HepG2 (cell line): ENCODE measurements around the gene UVSSA. TPM values are rescaled to one million over a fixed set of nuclear protein-coding genes. Genes with fewer than 3 reads are reported as not detected.

Experiments used
- CC2D1A ChIP-seq: sonication (generic); formaldehyde crosslinking; IDR thresholded peaks from 2 replicates; pipeline ENCODE4 v1.8.1; 2023; ENCODE audit warnings: mild to moderate bottlenecking, missing genetic modification reagents
- CHCHD3 ChIP-seq: sonication (generic); formaldehyde crosslinking; IDR thresholded peaks from 2 replicates; pipeline ENCODE4 v1.8.0; 2022; ENCODE audit warnings: mild to moderate bottlenecking, missing genetic modification reagents, moderate library complexity
- FOXA1 ChIP-seq, 2 experiments: fragments of 450-650 bp in 1 of 2; sonication (generic) in 1 of 2; formaldehyde crosslinking in 1 of 2; IDR thresholded peaks; 2 replicates each; pipeline versions ENCODE4 v1.4.0 to v1.6.1; 2016 to 2020; ENCODE audit warnings: missing genetic modification reagents in 1 of 2
- FOXK1 ChIP-seq: sonication (generic); formaldehyde crosslinking; IDR thresholded peaks from 2 replicates; pipeline ENCODE4 v1.4.0; 2020; ENCODE audit warnings: low read depth, missing genetic modification reagents, borderline replicate concordance
- HMGA1 ChIP-seq: sonication (generic); formaldehyde crosslinking; conservative IDR thresholded peaks from 2 replicates; pipeline ENCODE4 v1.4.0; 2020; ENCODE audit warnings: missing genetic modification reagents
- IRF9 ChIP-seq: sonication (generic); formaldehyde crosslinking; IDR thresholded peaks from 2 replicates; pipeline ENCODE4 v1.8.0; 2022; ENCODE audit warnings: missing genetic modification reagents, mild to moderate bottlenecking, borderline replicate concordance
- KLF6 ChIP-seq: IDR thresholded peaks from 2 replicates; pipeline ENCODE4 v1.8.0; 2016; ENCODE audit warnings: missing biosample characterization, missing genetic modification reagents
- MATR3 ChIP-seq: sonication (generic); formaldehyde crosslinking; IDR thresholded peaks from 2 replicates; pipeline ENCODE4 v1.4.0; 2020; ENCODE audit warnings: missing genetic modification reagents
- MIER3 ChIP-seq: IDR thresholded peaks from 2 replicates; pipeline ENCODE4 v1.6.1; 2016; ENCODE audit warnings: missing compliant biosample characterization, borderline replicate concordance
- NFE2L2 ChIP-seq: fragments of 150-350 bp; IDR thresholded peaks from 2 replicates; pipeline ENCODE4 v1.6.1; 2014; ENCODE audit warnings: low read length
- NR2C2 ChIP-seq: sonication (generic); formaldehyde crosslinking; IDR thresholded peaks from 2 replicates; pipeline ENCODE4 v1.4.0; 2020; ENCODE audit warnings: missing genetic modification reagents, mild to moderate bottlenecking, moderate library complexity, borderline replicate concordance
- POLR2AphosphoS2 ChIP-seq: IDR thresholded peaks from 2 replicates; pipeline ENCODE4 v1.6.1; 2011; ENCODE audit warnings: low read depth, low read length, improper control_type of control experiment
- SMAD1 ChIP-seq: sonication (generic); formaldehyde crosslinking; IDR thresholded peaks from 2 replicates; pipeline ENCODE4 v1.4.0; 2020; ENCODE audit warnings: missing genetic modification reagents, low read depth, mild to moderate bottlenecking, borderline replicate concordance
- SRSF1 ChIP-seq: fragments of 200-400 bp; formaldehyde crosslinking; optimal IDR thresholded peaks from 2 replicates; pipeline ENCODE3; 2017; ENCODE audit warnings: mild to moderate bottlenecking, low read depth, low read length, moderate library complexity
- ZFP37 ChIP-seq: sonication (generic); formaldehyde crosslinking; IDR thresholded peaks from 2 replicates; pipeline ENCODE4 v1.4.0; 2020; ENCODE audit warnings: missing genetic modification reagents, borderline replicate concordance
- ZNF558 ChIP-seq: sonication (generic); formaldehyde crosslinking; IDR thresholded peaks from 2 replicates; pipeline ENCODE4 v1.9.0; 2022; ENCODE audit warnings: mild to moderate bottlenecking, missing genetic modification reagents, borderline replicate concordance
- ZNF781 ChIP-seq: sonication (generic); formaldehyde crosslinking; IDR thresholded peaks from 2 replicates; pipeline ENCODE4 v1.5.1; 2020; ENCODE audit warnings: borderline replicate concordance, mild to moderate bottlenecking, missing genetic modification reagents; ENCODE audit errors: not compliant biosample characterization
- polyA plus RNA-seq, 8 experiments: library from polyadenylated mRNA; depleted of rRNA in 3 of 8; stranded (reverse) in 7 of 8; unstranded in 1 of 8; fragments of >200 nt; fragmentation: Illumina TruSeq in 4 of 8; extraction: Trizol in 4 of 8; gene quantifications; 2 replicates each; pipeline versions ENCODE4 v1.2.1 to v1.2.3, GENCODE V29; 2011 to 2016; ENCODE audit warnings: low read depth in 4 of 8, missing spikeins in 1 of 8, mixed read lengths in 1 of 8; ENCODE audit not compliant: insufficient read depth in 1 of 8
- total RNA-seq, 5 experiments: library from RNA; depleted of rRNA; stranded (reverse); fragments of >200 nt; fragmentation: Illumina TruSeq; extraction: Trizol; gene quantifications; 2 replicates each; pipeline ENCODE4 v1.2.3, GENCODE V29; 2016; ENCODE audit warnings: low read depth in 1 of 5
- TF ChIP-seq, protein P1 (sequence below): sonication (generic); formaldehyde crosslinking; IDR thresholded peaks from 2 replicates; pipeline ENCODE4 v1.5.1; 2020; ENCODE audit warnings: missing genetic modification reagents, mild to moderate bottlenecking, borderline replicate concordance
- TF ChIP-seq, protein P2 (sequence below): sonication (generic); formaldehyde crosslinking; IDR thresholded peaks from 2 replicates; pipeline ENCODE4 v1.5.0; 2020; ENCODE audit warnings: mild to moderate bottlenecking, missing genetic modification reagents
- TF ChIP-seq, protein P3 (sequence below): sonication (generic); formaldehyde crosslinking; IDR thresholded peaks from 2 replicates; pipeline ENCODE4 v1.4.0; 2020; ENCODE audit warnings: missing genetic modification reagents
- TF ChIP-seq, protein P4 (sequence below): sonication (generic); formaldehyde crosslinking; IDR thresholded peaks from 2 replicates; pipeline ENCODE4 v1.4.0; 2020; ENCODE audit warnings: missing genetic modification reagents, borderline replicate concordance

UVSSA gene
- total and polyA plus RNA-seq, 2 of the 13 experiments (the other 11 are each of a cell fraction or from before 2014, with no cell fraction given) = 4.6 to 8.4 TPM

DNA sequence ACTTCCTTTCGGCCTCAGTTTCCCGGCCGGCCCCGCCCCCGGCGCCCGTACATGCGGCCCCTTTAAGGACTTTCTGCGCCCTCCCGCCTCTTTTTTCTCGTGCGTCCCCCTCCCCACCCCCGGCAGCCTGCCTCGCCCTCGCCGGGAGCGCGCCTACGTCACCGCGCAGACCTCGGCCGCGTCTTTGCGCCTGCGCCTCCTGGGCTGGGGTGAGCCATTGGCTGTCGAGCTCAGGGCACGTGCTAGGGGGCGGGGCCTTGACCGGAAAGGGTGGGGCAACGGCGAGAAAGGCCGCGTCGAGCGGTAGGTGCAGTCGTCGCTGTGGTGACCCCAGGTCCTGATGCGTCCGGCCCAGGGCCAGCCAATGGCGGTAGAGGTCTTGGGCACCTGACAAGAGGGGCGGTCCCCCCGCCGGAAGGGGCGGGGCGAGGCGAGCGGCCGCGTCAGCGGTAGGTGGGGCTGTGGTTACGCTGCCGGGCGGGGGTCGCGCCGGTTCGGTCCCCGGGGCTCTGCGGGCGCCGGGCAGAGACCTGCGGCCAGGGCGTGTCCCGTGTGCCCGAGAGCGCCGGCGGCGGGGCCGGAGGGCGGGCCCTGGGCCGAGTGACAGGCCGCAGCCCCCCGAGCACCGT is at the start of gene UVSSA (continued):
- TF ChIP-seq, protein P1, sequence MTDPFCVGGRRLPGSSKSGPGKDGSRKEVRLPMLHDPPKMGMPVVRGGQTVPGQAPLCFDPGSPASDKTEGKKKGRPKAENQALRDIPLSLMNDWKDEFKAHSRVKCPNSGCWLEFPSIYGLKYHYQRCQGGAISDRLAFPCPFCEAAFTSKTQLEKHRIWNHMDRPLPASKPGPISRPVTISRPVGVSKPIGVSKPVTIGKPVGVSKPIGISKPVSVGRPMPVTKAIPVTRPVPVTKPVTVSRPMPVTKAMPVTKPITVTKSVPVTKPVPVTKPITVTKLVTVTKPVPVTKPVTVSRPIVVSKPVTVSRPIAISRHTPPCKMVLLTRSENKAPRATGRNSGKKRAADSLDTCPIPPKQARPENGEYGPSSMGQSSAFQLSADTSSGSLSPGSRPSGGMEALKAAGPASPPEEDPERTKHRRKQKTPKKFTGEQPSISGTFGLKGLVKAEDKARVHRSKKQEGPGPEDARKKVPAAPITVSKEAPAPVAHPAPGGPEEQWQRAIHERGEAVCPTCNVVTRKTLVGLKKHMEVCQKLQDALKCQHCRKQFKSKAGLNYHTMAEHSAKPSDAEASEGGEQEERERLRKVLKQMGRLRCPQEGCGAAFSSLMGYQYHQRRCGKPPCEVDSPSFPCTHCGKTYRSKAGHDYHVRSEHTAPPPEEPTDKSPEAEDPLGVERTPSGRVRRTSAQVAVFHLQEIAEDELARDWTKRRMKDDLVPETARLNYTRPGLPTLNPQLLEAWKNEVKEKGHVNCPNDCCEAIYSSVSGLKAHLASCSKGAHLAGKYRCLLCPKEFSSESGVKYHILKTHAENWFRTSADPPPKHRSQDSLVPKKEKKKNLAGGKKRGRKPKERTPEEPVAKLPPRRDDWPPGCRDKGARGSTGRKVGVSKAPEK (CRISPR knock-in tag) = no peak
- TF ChIP-seq, protein P2, sequence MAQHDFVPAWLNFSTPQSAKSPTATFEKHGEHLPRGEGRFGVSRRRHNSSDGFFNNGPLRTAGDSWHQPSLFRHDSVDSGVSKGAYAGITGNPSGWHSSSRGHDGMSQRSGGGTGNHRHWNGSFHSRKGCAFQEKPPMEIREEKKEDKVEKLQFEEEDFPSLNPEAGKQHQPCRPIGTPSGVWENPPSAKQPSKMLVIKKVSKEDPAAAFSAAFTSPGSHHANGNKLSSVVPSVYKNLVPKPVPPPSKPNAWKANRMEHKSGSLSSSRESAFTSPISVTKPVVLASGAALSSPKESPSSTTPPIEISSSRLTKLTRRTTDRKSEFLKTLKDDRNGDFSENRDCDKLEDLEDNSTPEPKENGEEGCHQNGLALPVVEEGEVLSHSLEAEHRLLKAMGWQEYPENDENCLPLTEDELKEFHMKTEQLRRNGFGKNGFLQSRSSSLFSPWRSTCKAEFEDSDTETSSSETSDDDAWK = no peak
- TF ChIP-seq NR2C2 = peak; percentile 95
- TF ChIP-seq FOXK1 (CRISPR knock-in tag) = peak; percentile 66; the same call in 1 of the 2 replicates
- no peak for TF ChIP-seq MATR3
- no peak; the same call in 1 of the 2 replicates for TF ChIP-seq ZFP37
- TF ChIP-seq MIER3 (CRISPR knock-in tag) = peak; percentile 78; the same call in 1 of the 2 replicates
- TF ChIP-seq, protein P3, sequence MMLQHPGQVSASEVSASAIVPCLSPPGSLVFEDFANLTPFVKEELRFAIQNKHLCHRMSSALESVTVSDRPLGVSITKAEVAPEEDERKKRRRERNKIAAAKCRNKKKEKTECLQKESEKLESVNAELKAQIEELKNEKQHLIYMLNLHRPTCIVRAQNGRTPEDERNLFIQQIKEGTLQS (CRISPR knock-in tag) = peak; percentile 5; the same call in 1 of the 2 replicates
- no peak for TF ChIP-seq ZNF558 (CRISPR knock-in tag)
- no peak for TF ChIP-seq NFE2L2
- no peak for TF ChIP-seq FOXA1 (IDR thresholded peaks at IDR 0.05)
- TF ChIP-seq FOXA1 (CRISPR knock-in tag; IDR thresholded peaks at IDR 0.05) = 0 out of 2 replicates have a peak, but pooled peaks have one; percentile 3
- TF ChIP-seq HMGA1 = no peak
- no peak for TF ChIP-seq SRSF1
- no peak for TF ChIP-seq CHCHD3
- no peak for TF ChIP-seq KLF6
- no peak for TF ChIP-seq SMAD1 (CRISPR knock-in tag)
- TF ChIP-seq POLR2AphosphoS2 = no peak
- TF ChIP-seq IRF9 = no peak
- TF ChIP-seq ZNF781 = no peak
- TF ChIP-seq, protein P4, sequence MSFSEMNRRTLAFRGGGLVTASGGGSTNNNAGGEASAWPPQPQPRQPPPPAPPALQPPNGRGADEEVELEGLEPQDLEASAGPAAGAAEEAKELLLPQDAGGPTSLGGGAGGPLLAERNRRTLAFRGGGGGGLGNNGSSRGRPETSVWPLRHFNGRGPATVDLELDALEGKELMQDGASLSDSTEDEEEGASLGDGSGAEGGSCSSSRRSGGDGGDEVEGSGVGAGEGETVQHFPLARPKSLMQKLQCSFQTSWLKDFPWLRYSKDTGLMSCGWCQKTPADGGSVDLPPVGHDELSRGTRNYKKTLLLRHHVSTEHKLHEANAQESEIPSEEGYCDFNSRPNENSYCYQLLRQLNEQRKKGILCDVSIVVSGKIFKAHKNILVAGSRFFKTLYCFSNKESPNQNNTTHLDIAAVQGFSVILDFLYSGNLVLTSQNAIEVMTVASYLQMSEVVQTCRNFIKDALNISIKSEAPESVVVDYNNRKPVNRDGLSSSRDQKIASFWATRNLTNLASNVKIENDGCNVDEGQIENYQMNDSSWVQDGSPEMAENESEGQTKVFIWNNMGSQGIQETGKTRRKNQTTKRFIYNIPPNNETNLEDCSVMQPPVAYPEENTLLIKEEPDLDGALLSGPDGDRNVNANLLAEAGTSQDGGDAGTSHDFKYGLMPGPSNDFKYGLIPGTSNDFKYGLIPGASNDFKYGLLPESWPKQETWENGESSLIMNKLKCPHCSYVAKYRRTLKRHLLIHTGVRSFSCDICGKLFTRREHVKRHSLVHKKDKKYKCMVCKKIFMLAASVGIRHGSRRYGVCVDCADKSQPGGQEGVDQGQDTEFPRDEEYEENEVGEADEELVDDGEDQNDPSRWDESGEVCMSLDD (CRISPR knock-in tag) = no peak
- TF ChIP-seq CC2D1A (CRISPR knock-in tag) = no peak
